HG03565 (cell line): ENCODE results near the gene FBLN1.
"Not testable (repeated sequence)": the region's sequence is repeated elsewhere in the genome, so short reads cannot be mapped to it uniquely, and the experiment has no call there.

Source experiments
- ATAC-seq: cut with Tn5 transposase; IDR thresholded peaks from one replicate; pipeline ENCODE4 v1.9.1; 2021; ENCODE audit warnings: mild to moderate bottlenecking, moderate library complexity; ENCODE audit not compliant: unreplicated experiment

Gene FBLN1

GRCh38 chr22:45475851-45476514 lies 26.7 kb upstream of the FBLN1 start:
- ATAC-seq = no peak

- no peak for ATAC-seq
Observed at GRCh38 chr22:45476814-45477213, 25.9 kb upstream of the FBLN1 start.

GRCh38 chr22:45477366-45478107 lies 25.1 kb upstream of the FBLN1 start:
- ATAC-seq = no peak

- ATAC-seq = no peak
Observed at GRCh38 chr22:45478108-45478771, 24.4 kb upstream of the FBLN1 start.

- ATAC-seq = no peak
Observed at GRCh38 chr22:45480717-45481116, 22.0 kb upstream of the FBLN1 start.

GRCh38 chr22:45481661-45482060 lies 21.0 kb upstream of the FBLN1 start:
- ATAC-seq = no peak

- no peak for ATAC-seq
Observed at GRCh38 chr22:45482169-45482568, 20.5 kb upstream of the FBLN1 start.

- ATAC-seq = no peak
Observed at GRCh38 chr22:45483319-45483718, 19.4 kb upstream of the FBLN1 start.

GRCh38 chr22:45483918-45484499 lies 18.7 kb upstream of the FBLN1 start:
- ATAC-seq = no peak

GRCh38 chr22:45484742-45485141 lies 17.9 kb upstream of the FBLN1 start:
- ATAC-seq = no peak

GRCh38 chr22:45485261-45485660 lies 17.4 kb upstream of the FBLN1 start:
- no peak for ATAC-seq

GRCh38 chr22:45488764-45489370 lies 13.8 kb upstream of the FBLN1 start:
- no peak for ATAC-seq

- ATAC-seq = no peak
Observed at GRCh38 chr22:45490836-45491235, 11.8 kb upstream of the FBLN1 start.

- ATAC-seq = no peak
Observed at GRCh38 chr22:45491841-45492240, 10.8 kb upstream of the FBLN1 start.

- ATAC-seq = no peak
Observed at GRCh38 chr22:45493286-45493771, 9.4 kb upstream of the FBLN1 start.

GRCh38 chr22:45494306-45494705 lies 8.4 kb upstream of the FBLN1 start:
- not testable (repeated sequence) for ATAC-seq

GRCh38 chr22:45495616-45496015 lies 7.1 kb upstream of the FBLN1 start:
- not testable (repeated sequence) for ATAC-seq

- no peak for ATAC-seq
Observed at GRCh38 chr22:45496451-45496941, 6.2 kb upstream of the FBLN1 start.

- no peak for ATAC-seq
Observed at GRCh38 chr22:45497351-45498145, 5.1 kb upstream of the FBLN1 start.

- ATAC-seq = no peak
Observed at GRCh38 chr22:45499746-45500145, 2.9 kb upstream of the FBLN1 start.
